A549 treated with Mapracorat at 1 μM for 4 hours (cell line): ENCODE data around the gene LRRC56. TPM values are rescaled to one million over a fixed set of nuclear protein-coding genes. Genes with fewer than 3 reads are reported as not detected.

Experiments used
- total RNA-seq: library from RNA; stranded (reverse); fragments of 200-300 nt; extraction: Qiagen RNA extraction; gene quantifications from 5 replicates; pipeline ENCODE4 v1.2.3, GENCODE V29; 2022

The LRRC56 gene, protein sequence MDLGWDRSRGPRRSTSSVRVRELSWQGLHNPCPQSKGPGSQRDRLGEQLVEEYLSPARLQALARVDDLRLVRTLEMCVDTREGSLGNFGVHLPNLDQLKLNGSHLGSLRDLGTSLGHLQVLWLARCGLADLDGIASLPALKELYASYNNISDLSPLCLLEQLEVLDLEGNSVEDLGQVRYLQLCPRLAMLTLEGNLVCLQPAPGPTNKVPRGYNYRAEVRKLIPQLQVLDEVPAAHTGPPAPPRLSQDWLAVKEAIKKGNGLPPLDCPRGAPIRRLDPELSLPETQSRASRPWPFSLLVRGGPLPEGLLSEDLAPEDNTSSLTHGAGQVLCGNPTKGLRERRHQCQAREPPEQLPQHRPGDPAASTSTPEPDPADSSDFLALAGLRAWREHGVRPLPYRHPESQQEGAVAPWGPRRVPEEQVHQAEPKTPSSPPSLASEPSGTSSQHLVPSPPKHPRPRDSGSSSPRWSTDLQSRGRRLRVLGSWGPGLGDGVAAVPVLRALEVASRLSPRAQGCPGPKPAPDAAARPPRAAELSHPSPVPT
- 0.54 to 1.1 TPM (median 0.72 TPM) in 5 replicates for total RNA-seq

DNA sequence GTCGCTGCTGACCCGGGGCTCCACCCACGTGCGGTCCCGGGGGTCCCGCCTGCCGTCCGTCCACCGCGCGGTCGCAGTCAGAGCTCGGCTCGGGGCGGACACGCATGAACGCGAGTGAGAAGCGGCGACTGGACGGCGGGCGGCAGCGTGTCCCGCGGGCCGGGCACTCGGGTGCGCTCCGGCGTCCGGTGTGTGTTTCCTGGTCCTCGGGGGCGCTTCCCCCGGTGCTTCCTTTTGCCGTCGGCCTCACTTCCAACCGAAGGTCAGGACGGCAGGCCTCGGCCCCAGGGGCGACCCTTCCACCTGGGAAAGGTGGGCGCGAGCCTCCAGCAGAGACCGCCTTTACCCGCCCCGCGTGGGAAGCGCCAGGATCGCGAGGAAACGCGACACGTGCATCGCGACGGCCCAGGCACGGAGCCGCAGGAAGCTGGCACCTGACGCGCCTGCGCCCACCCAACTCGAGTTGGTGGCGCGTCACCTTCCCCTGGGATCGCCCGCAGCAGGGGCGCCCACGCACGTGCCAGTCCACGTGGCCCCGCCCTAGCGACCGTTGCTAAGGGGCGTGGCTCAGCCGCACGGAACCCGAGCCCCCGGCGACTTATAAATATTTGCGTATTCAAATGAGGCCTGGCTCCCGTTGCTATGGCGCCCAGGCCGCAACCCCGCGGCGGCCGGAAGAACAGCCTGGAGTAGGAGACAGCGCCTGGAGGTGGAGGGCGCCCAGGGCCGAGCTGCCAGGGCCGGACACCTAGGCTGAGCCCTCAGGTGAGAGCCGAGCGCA lies at the start of gene LRRC56:
LRRC56 (plus strand) TSS at position 687 of the 781 bp plus-strand sequence. CDS start 3,158 bp downstream, outside the sequence.

DNA sequence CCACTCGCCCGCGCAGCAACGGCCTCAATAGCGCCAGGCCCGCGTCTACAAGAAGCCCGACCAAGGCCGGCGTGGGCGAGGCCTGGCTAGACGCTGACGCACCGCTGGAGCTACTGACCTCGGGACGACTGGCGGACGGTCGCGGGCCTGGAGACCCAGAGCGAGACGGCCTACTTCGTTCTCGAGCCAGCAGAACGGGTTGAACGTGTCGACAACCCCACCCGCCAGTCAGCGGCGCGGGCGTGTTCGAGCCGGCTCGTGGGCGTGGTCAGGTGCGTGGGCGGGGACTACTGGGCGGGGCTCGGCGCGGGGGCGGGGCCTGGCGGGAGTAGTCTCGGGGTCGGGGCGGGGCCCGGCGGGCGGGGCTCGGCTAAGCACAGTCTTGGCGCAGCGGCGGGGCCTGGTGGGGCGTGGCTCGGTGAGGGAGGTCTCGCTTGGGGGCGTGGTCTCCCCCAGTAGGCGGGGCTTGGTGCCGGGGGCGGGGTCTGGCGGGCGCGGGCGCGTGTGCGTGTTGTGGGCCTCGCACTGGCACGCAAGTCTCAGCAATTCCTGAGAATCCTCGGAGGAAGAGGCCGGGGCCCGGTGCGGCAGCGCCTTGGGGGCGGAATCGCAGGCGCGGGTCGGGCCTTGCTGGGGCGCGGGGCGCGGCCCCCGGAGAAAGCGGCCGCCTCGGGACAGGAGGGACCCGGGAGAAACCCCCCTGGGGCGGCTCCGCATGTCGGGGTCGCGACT lies 30.2 kb upstream of the LRRC56 start, which contains the start of gene RNH1:
RNH1 (minus strand) TSS at position 248 of the 732 bp plus-strand sequence. CDS start 5,080 bp downstream, outside the sequence.

DNA sequence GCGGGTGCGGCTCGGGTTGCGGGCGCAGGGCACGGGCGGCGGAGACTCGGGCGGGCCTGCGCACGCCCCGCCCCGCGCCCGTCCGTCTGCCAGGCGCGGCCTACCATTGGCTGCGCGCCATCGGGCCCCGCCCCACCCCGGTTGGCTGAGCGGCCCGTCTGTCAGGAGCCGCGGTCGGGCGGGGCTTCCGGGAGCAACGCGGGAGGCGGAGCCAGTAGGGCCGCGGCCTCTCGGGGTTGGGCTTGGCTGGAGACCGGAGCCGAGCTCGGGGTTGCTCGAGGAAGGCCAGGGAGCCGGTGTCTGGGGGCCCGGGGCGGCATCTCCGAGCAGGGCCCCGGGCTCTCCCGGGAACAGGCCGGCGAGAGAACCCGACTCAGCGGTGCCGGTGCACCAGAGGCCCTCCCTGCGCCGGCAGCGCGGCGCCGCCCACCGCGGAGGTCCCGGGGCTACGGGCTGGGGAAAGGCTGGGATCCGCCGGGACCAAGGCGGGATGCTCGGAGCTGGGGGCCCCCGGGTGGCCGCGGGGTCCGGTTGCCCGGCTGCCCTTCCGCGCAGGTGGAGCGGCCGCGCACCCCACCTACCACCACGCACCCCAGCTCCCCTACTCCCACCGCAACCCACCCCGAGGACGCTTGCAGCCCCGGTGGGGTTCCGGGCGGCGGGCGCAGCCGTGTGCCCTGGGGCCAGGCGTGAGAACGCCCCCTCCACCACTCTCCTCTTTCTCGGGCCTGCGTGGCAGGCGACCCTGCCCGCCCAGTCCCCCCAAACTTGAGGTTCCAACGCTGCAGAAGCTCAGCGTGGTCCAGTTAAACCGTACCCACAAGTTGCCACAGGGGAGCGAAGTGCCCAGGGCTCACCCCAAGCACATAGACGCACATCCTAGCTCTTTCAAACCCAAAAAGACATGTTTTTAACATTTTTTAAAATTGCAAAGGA lies 1.5 kb upstream of the LRRC56 start, which contains the start of gene HRAS:
HRAS (minus strand) TSS at position 58 of the 936 bp plus-strand sequence.

DNA sequence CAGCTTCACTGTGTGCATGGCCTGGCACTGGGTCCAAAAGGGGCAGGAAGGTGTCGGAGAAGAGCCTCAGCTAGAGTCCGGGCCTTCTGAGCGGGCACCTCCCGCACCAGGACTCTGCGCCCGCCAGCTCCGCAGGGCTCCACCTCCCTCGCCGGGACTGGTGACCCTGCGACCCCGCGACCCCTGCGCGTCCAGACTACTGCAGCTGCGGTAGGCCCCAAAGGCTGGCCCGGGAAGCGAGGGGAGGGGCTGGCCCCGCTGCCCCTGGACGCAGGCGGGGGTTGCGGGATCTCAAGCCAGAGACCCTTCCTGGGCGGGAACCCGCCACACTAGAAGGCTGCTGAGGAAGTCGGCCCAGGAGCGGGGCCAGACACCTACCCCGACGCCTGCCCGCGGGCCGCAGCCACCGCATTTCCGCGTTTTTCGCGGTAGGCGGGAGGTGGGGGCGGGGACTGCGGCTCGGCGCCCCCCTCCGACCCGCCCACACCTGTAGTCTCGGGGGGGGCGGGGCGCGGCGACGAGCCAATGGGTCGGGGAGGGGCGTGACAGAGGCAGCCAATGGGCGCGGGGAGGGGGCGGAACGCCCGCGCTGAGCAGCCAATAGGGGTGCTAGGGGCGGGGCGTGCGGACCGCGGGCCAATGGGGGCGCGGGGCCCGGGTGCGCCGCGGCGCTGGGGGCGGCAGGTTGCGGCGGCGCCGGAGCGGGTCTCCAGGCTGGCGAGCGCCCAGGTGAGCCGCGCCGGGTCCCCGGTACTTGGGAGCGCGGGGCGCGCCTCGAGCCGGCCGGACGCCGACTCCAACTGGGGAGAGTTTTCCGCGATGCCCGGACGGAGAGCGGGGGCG lies 23.2 kb downstream of the LRRC56 start, which contains the start of the genes LMNTD2 and RASSF7:
LMNTD2 (minus strand) TSS at position 434 of the 843 bp plus-strand sequence; CDS start at position 412, 22 bp downstream.
RASSF7 (plus strand) TSS at position 666 of the 843 bp plus-strand sequence. CDS start 799 bp downstream, outside the sequence.

DNA sequence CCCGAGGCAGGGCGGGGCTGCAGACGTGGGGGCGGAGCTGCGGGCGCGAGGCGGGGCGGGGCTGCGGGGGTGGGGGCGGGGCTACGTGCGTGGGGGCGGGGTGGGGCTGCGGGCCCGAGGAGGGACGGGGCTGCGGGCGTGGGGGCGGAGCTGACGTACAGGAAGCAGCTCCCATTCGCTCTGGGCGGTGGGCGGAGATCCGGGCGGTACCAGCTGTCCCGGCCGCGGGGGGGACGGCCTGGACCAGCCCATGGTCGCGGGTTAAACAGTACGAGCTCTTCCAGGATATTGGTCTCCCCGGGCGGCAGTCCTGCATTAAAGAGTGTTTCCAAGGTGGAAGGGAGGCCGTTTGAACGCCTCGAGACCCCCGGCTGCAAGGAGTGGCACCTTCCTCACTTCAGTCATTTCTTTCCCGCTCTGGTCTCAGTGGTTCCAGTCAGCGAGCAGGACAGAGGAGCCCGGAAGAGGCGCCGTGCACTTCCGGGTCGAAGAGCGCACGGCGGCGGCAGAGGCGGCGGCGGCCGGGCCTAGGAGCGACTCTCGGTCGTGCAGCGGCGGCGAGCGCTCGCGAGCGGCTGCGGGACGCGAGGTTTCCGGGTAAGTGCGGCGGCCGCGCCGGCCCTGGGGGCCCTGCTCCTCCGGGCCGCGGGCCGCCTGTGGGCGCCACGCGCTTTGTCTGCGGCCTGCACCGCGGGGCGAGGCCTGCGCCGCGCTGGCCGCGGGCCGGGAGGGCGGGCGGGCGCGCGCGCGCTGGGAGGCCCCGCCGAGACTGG lies 38.9 kb downstream of the LRRC56 start, which contains the start of gene PHRF1:
PHRF1 (plus strand) TSS at position 475 of the 773 bp plus-strand sequence. CDS start 5,043 bp downstream, outside the sequence.

Other genes with a start within 250 kb of the LRRC56 start
- 6.8 to 14.5 TPM (median 11.5 TPM) in 5 replicates for gene PGGHG, start 248.4 kb upstream of the LRRC56 start, total RNA-seq
- gene IFITM5, start 238.0 kb upstream of the LRRC56 start, total RNA-seq, result not detected in 5 replicates
- 57.0 to 66.9 TPM (median 63.2 TPM) in 5 replicates for gene IFITM2, start 229.7 kb upstream of the LRRC56 start, total RNA-seq
- 0.36 to 0.80 TPM (median 0.52 TPM) in 5 replicates for gene IFITM1, start 223.5 kb upstream of the LRRC56 start, total RNA-seq
- 23.0 to 37.6 TPM (median 29.5 TPM) in 5 replicates for gene IFITM3, start 216.7 kb upstream of the LRRC56 start, total RNA-seq
- 11.8 to 23.3 TPM (median 18.8 TPM) in 5 replicates for gene B4GALNT4, start 168.0 kb upstream of the LRRC56 start, total RNA-seq
- gene PKP3, start 143.3 kb upstream of the LRRC56 start, total RNA-seq, result 24.1 to 42.6 TPM (median 38.1 TPM) in 5 replicates
- gene SIGIRR, start 122.5 kb upstream of the LRRC56 start, total RNA-seq, result 62.5 to 93.9 TPM (median 85.8 TPM) in 5 replicates
- gene ANO9, start 95.5 kb upstream of the LRRC56 start, total RNA-seq, result 0.64 to 1.3 TPM (median 0.88 TPM) in 5 replicates
- 33.8 to 48.0 TPM (median 43.2 TPM) in 5 replicates for gene PTDSS2, start 87.2 kb upstream of the LRRC56 start, total RNA-seq
- 130 to 184 TPM (median 173 TPM) in 5 replicates for gene RNH1, start 30.3 kb upstream of the LRRC56 start, total RNA-seq
- gene HRAS, start 2.0 kb upstream of the LRRC56 start, total RNA-seq, result 109 to 168 TPM (median 154 TPM) in 5 replicates
- gene LMNTD2, start 23.2 kb downstream of the LRRC56 start, total RNA-seq, result 2.0 to 3.0 TPM (median 2.7 TPM) in 5 replicates
- 39.7 to 54.5 TPM (median 51.0 TPM) in 5 replicates for gene RASSF7, start 23.4 kb downstream of the LRRC56 start, total RNA-seq
- gene PHRF1, start 38.9 kb downstream of the LRRC56 start, total RNA-seq, result 26.6 to 36.8 TPM (median 36.2 TPM) in 5 replicates
- gene IRF7, start 78.4 kb downstream of the LRRC56 start, total RNA-seq, result 5.0 to 7.9 TPM (median 6.0 TPM) in 5 replicates
- gene CDHR5, start 87.4 kb downstream of the LRRC56 start, total RNA-seq, result 0.06 to 0.26 TPM (median 0.18 TPM) in 4 of 5 replicates, not detected in the other
- gene SCT, start 89.7 kb downstream of the LRRC56 start, total RNA-seq, result not detected in 5 replicates
- gene DRD4, start 99.7 kb downstream of the LRRC56 start, total RNA-seq, result 0.09 to 0.64 TPM (median 0.32 TPM) in 5 replicates
- gene DEAF1, start 157.7 kb downstream of the LRRC56 start, total RNA-seq, result 24.1 to 34.9 TPM (median 32.0 TPM) in 5 replicates
- 7.6 to 12.4 TPM (median 8.4 TPM) in 5 replicates for gene TMEM80, start 158.3 kb downstream of the LRRC56 start, total RNA-seq
- 68.5 to 140 TPM (median 124 TPM) in 5 replicates for gene EPS8L2, start 168.7 kb downstream of the LRRC56 start, total RNA-seq
- gene TALDO1, start 209.9 kb downstream of the LRRC56 start, total RNA-seq, result 389 to 446 TPM (median 405 TPM) in 5 replicates
- 34.1 to 52.3 TPM (median 47.9 TPM) in 5 replicates for gene GATD1, start 240.0 kb downstream of the LRRC56 start, total RNA-seq